HG03025 (cell line): Measurements from ENCODE around the gene LGALS9.
"Not testable (repeated sequence)": the region's sequence is repeated elsewhere in the genome, so short reads cannot be mapped to it uniquely, and the experiment has no call there.

Experiments used
- ATAC-seq: cut with Tn5 transposase; IDR thresholded peaks from one replicate; pipeline ENCODE4 v1.9.1; 2021; ENCODE audit warnings: mild to moderate bottlenecking, moderate library complexity; ENCODE audit not compliant: unreplicated experiment, low FRiP score

Gene LGALS9

GRCh38 chr17:27670791-27671590 lies 40.0 kb downstream of the LGALS9 start:
- no peak for ATAC-seq

- ATAC-seq = no peak
These were observed 40.6 kb downstream of the LGALS9 start for GRCh38 chr17:27671591-27671910.

GRCh38 chr17:27671977-27672480 lies 41.0 kb downstream of the LGALS9 start:
- not testable (repeated sequence) for ATAC-seq

- no peak for ATAC-seq
These were observed 43.3 kb downstream of the LGALS9 start for GRCh38 chr17:27674335-27674734.

- no peak for ATAC-seq
These were observed 46.2 kb downstream of the LGALS9 start for GRCh38 chr17:27677191-27677590.

- not testable (repeated sequence) for ATAC-seq
These were observed 55.3 kb downstream of the LGALS9 start for GRCh38 chr17:27686322-27686721.

- ATAC-seq = no peak
These were observed 59.9 kb downstream of the LGALS9 start for GRCh38 chr17:27690882-27691281.

GRCh38 chr17:27695254-27695814 lies 64.3 kb downstream of the LGALS9 start:
- not testable (repeated sequence) for ATAC-seq
